GM12891 (cell line): ENCODE measurements around the gene ACTR1A.

ENCODE experiments used
- DNase-seq: peaks from one replicate; pipeline ENCODE4 v3.0.0; 2011; ENCODE audit warnings: low spot score; ENCODE audit not compliant: insufficient read length
- FAIRE-seq: peaks from 2 replicates; lab custom pipeline; 2011; peaks lifted over from hg19 to GRCh38; lab: Jason Lieb, UNC
- PAX5 ChIP-seq: IDR thresholded peaks from 2 replicates; pipeline ENCODE4 v1.6.1; 2011; ENCODE audit warnings: low read length, moderate library complexity, mild to moderate bottlenecking; ENCODE audit not compliant: insufficient read depth, severe bottlenecking
- POLR2A ChIP-seq: IDR thresholded peaks from 2 replicates; pipeline ENCODE4 v1.6.1; 2011; ENCODE audit warnings: low read depth, low read length, control low read depth
- POLR2AphosphoS5 ChIP-seq: IDR thresholded peaks from 2 replicates; pipeline ENCODE4 v1.6.1; 2011; ENCODE audit warnings: low read depth, low read length, control low read depth
- POU2F2 ChIP-seq: IDR thresholded peaks from 2 replicates; pipeline ENCODE4 v1.6.1; 2011; ENCODE audit warnings: low read depth, mild to moderate bottlenecking, control low read depth, low read length, moderate library complexity
- SPI1 ChIP-seq: IDR thresholded peaks from 2 replicates; pipeline ENCODE4 v1.6.1; 2011; ENCODE audit warnings: low read depth, low read length, control low read depth
- TAF1 ChIP-seq: IDR thresholded peaks from 2 replicates; pipeline ENCODE4 v1.6.1; 2011; ENCODE audit warnings: low read depth, low read length, control low read depth

Gene ACTR1A

GRCh38 chr10:102492344-102492939 lies 10.1 kb downstream of the ACTR1A start:
- FAIRE-seq, result peak; percentile 48
- no peak for TF ChIP-seq PAX5
- TF ChIP-seq TAF1, result no peak
- TF ChIP-seq POLR2A, result no peak
- no peak for TF ChIP-seq SPI1
- TF ChIP-seq POU2F2, result no peak
- no peak for TF ChIP-seq POLR2AphosphoS5
- no peak for DNase-seq

DNA sequence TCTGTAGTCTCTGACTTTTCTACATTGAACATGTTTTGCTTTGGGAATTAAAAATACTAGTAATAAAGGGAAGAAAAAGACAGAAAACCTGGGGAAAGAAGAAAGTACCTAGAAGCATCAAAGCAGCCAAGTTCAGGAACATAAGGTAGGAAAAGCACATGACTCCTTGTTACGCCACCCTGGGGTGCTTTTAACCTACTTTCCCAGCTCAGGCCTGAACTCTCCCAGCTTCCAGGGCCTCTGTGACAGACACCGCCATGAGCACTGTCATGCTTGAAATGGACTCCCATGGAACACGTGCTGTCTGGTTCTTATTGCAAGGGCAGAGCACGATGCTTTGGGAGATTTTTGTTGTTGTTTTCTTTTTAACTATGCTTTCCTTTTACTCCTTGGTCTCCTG lies 11.4 kb downstream of the ACTR1A start:
- DNase-seq, result no peak
- no peak for FAIRE-seq
- TF ChIP-seq POLR2A (no peak), SPI1 (no peak), POU2F2 (no peak), TAF1 (no peak), PAX5 (no peak), POLR2AphosphoS5 (no peak)

DNA sequence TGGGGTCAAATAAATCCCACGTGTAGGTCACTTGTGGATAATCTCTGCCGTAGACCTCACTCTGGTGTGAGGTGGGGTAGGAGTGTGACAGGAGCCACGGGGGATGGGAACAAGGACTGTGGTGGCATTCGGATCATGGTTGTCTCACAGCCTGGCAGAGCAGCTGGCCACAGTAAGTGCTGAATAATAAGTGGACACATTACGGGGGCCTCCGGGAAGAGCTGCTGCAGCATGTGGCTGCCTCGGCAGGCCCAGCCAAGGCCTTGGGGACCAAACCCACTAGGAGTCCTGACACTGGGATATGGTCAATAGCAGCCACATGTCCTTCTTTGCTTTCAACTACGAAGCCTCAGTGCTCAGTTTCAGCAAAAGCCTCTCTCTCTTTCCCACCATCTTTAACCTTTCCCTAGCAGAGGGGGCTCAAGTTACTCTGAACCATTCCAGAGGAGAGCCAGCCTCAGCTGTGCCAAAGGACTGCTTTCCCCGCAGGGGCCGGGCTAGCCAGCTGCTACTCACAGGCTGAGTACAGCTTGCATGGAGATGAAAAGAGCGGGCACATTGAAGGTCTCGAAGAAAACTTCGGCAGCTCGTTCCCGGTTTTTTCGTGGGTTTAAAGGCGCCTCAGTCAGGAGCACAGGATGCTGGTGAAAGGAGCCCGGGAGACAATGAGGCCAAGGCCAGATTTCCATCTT lies 17.3 kb downstream of the ACTR1A start:
- DNase-seq (no peak), FAIRE-seq (no peak)
- TF ChIP-seq POLR2AphosphoS5 (no peak), POU2F2 (no peak), SPI1 (no peak), POLR2A (no peak), TAF1 (no peak), PAX5 (no peak)

- no peak for FAIRE-seq
These were observed 18.5 kb downstream of the ACTR1A start for GRCh38 chr10:102484021-102484420.

GRCh38 chr10:102480396-102480795 lies 22.1 kb downstream of the ACTR1A start:
- no peak for TF ChIP-seq TAF1
- no peak for TF ChIP-seq POU2F2
- TF ChIP-seq POLR2AphosphoS5, result no peak
- TF ChIP-seq SPI1, result no peak
- no peak for TF ChIP-seq POLR2A
- TF ChIP-seq PAX5, result no peak
- FAIRE-seq (no peak), DNase-seq (no peak)

More at GRCh38 chr10:102484021-102484420, 18.5 kb downstream of the ACTR1A start:
- DNase-seq, result no peak
- TF ChIP-seq TAF1, result no peak
- no peak for TF ChIP-seq POLR2AphosphoS5
- TF ChIP-seq SPI1, result no peak
- no peak for TF ChIP-seq POLR2A
- no peak for TF ChIP-seq POU2F2
- no peak for TF ChIP-seq PAX5

- FAIRE-seq (no peak), DNase-seq (no peak)
- TF ChIP-seq POU2F2 (no peak), TAF1 (no peak), SPI1 (no peak), POLR2A (no peak), POLR2AphosphoS5 (no peak), PAX5 (no peak)
These were observed 22.9 kb downstream of the ACTR1A start for GRCh38 chr10:102479651-102480050.

DNA sequence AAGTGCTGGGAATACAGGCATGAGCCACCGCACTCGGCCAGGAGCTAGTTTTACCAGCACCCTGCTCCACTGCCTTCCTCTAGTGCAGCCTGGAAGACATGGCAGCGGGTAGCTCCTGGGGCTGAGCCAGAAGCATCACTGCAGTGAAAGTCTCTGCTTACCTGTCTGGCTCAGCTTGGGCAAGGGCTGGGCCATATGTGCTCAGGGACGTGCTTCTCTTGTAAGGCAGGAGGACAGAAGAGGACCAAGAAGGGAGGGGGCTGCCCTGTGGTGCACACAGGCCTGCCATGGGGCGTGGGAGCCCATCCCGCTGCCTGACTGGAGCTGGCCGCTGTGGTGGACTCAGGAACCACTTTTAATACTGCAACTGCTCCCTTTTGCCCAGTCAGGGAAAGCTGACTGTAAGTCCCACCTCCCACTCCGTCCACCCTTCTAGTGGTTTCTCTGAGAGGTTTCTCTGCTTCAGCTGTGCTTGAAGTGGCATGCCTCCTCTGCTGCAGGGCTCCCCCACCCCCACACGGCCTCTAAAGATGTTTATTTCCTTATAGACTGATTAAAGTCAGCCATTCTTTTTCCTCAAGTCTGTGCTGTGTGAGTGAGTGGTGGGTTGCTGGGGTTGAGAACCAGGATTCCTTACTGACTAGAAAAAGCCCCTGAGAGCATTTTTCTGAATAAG lies 25.9 kb downstream of the ACTR1A start:
- DNase-seq (no peak), FAIRE-seq (no peak)
- no peak for TF ChIP-seq PAX5
- no peak for TF ChIP-seq SPI1
- TF ChIP-seq POLR2A, result no peak; the same call in 1 of the 2 replicates
- no peak for TF ChIP-seq POU2F2
- TF ChIP-seq TAF1, result no peak
- TF ChIP-seq POLR2AphosphoS5, result no peak

DNA sequence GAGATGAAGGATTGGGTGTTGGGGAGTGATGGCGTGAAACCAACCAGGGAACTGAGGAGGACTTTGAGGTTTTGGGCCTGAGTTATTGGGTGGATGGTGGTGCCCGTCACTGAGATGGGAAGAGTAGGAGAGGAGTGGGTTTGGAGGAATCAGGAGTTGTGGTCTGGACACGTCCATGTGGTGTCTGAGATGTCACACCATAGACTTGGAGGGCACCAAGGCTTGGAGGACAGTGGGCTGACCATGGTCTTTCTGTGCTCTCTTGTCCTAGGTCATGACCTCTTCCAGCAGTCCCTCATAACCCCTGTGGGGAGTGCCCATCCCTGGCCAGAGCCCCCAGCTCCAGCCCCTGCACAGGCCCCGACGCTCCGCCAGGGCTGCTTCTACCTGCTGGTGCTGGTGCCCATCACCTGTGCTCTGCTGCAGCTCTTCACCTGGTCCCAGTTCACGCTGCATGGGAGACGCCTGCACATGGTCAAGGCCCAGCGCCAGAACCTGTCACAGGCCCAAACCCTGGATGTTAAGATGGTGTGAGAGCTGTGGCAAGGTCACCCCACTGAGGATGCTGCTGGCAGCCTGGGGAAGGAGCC lies 27.0 kb downstream of the ACTR1A start:
- no peak for FAIRE-seq
- 0 out of 2 replicates have a peak, but pooled peaks have one; percentile 28 for TF ChIP-seq POLR2AphosphoS5
- no peak for TF ChIP-seq PAX5
- no peak for DNase-seq

DNA sequence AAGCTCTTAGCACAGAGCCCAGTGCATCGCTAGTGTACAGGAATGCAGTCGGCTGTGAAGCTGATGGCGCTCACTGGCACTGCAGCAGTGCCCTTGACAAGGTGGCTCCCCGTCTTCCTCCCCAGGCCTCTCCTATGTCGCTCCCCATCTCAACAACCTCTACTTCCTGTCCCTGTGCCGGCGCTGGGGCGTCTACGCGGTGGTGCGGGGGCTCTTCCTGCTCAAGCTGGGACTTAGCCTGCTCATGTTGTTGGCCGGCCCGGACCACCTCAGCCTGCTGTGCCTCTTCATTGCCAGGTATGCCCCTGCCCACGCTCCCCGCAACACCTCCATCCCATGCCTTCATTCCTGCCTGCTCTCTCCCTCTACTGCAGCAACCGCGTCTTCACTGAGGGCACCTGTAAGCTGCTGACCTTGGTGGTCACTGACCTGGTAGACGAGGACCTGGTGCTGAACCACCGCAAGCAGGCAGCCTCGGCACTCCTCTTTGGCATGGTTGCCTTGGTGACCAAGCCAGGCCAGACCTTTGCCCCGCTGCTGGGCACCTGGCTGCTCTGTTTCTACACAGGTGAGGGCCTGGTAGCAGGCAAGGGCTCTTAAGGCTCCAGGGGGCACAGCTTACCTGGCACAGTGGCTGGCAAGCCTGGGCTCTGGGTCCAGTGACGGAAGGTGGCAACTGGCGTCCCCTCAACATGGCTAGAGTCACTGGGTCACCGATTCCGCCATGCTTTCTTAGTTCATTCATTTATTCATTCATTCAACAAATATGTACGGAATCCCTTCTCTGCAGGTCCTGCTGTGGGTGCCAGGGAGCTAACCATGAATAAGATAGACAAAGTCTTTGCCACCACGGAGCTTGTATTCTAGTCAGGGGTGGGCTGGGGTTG lies 28.8 kb downstream of the ACTR1A start:
- no peak for DNase-seq
- TF ChIP-seq POU2F2, result no peak
- no peak for TF ChIP-seq POLR2A
- TF ChIP-seq PAX5, result no peak
- TF ChIP-seq POLR2AphosphoS5, result no peak
- no peak for TF ChIP-seq SPI1
- no peak for TF ChIP-seq TAF1
- FAIRE-seq, result no peak
